ENCODE data around the gene BCAS3.

The BCAS3 gene

DNA sequence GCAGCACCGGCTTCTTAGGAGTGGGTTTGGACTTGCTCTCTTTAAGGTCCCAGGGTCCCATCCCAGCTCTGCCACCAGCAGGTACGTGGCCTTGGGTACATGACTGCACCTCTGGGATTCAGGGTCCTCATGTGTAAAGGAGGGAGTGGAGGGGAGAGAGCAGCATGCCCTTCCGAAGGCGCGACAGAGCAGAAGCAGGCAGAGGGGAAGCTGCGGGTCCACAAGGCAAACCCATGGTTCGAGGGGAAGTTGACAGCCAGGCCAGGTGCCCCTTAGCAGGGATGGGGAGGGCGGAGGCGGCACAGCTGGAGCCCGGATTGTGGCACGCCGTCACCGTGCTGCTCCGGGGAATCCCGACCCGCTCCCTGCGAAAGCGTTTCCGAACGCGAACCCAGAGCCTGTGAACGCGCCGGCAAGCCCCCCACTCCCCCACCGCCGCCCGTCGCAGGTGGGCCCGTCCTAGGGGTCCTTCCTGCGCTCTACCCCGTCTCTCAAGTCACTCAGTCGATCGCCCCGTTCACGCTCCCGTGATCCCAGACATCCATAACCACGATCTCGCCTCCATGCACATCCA lies 717.8 kb downstream of the BCAS3 start:
- DNase-seq, result no peak

- DNase-seq, result no peak
These were observed 718.4 kb downstream of the BCAS3 start for GRCh38 chr17:61395983-61396585.

DNA sequence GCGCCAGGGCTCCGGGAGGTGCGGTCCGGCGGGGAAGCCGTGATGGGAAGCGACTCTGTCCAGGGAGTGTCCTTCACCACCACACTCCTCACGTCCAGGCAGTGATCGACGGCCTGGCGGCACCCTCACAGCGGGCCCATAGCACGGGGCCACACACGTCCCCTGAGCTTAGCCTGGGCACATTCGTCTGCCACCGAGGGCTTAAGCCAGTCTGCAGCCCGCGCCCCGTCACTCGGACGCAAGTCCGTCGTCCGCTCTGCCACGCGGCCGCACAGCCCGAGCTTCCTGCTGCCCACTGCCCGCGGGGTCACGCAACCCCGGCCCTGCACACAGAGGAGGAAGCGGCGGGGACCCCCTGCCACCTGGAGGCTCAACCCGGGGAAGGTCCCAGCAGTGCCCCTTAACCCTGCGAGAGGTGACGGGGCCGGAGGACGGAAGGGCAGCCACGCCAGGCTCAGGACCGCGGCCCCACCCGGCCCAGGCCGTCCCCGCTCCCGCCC lies 719.0 kb downstream of the BCAS3 start:
- DNase-seq, result no peak

DNA sequence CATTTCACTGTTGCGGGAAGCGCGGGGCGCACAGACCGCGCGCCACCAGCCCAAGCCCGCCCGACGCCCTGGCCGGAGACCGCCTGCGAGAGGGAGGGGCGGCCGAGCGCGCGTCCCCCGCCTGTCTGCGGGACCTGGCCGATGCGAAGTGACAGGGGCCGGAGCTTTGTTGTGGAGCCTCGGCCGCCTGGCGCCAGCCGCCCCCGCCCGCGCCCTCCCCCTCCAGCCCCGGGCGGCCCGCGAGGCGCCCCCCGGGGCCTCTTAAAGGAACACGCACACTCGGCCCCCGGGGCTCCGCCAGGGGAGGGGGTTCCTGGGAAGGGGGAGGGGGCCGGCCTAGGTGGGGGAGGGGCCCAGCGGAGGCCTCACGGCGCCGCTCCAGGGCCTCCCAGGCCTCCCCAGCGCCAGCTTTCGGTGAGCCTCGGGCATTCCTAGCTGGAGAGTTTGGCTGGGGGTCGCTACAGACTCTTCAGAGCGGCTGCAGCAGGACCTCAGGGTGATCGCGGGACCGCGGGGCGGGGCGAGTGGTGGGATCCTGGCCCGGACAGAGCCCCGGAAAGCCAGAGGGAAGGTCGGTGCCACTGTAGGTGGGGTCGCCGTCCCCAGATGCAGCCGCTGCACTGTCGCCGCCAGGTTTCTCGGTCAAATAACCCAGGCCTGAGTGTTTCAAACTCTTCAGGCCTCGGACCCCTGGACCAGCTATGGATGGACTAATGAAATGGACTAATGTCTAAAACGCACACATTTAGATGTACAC lies 719.6 kb downstream of the BCAS3 start:
- no peak for DNase-seq

DNA sequence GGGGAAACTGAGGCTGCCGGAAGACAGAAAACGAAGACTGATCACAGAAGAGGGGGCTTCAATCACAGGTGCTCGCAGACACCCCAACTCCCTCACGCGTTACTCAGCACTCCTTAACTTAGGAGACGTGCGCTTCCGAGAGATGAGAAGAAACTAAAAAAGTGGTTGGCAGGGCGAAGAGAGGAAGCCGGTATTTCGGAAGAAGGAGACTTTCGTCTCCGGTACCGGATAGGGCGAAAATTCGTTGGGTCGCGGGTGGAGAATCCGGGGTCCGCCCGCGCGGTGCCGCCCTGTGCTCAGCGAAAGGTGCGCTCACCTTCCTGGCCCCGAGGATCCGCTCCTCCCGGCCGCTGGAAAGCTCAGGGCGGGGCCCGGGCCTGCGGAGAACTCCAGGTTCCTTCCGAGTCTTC lies 721.1 kb downstream of the BCAS3 start:
- no peak for DNase-seq

GRCh38 chr17:61399131-61400065 lies 721.7 kb downstream of the BCAS3 start, which contains the start of gene TBX2:
TSS of gene TBX2 (plus strand) at chr17:61399843. CDS start at chr17:61400177, 334 bp downstream.
- DNase-seq, result no peak

GRCh38 chr17:61400066-61400716 lies 722.5 kb downstream of the BCAS3 start:
- DNase-seq, result no peak

- DNase-seq, result no peak
These were observed 723.2 kb downstream of the BCAS3 start for GRCh38 chr17:61400717-61401388.

DNA sequence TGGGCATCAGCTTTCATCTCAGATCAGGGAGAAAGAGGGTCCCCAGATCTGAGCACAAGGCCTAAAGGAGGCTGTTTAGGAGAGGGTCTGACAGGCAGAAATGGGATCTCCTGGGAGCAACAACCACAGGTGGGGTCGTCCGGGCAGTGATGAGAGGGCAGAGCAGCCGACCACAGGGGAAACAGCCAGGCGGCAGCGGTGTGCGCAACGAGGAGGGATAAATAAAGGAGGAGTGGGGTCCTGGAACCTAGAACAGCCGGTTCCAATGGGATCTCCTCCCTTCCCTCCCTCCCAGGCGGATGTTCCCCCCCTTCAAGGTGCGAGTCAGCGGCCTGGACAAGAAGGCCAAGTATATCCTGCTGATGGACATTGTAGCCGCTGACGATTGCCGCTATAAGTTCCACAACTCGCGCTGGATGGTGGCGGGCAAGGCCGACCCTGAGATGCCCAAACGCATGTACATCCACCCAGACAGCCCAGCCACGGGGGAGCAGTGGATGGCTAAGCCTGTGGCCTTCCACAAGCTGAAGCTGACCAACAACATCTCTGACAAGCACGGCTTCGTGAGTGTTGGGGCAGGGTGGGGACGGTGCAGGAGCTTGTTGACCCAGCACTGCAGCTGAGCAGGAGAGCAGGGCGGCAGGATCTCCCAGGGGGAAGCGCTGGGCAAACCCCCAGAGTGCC lies 723.9 kb downstream of the BCAS3 start:
- no peak for DNase-seq

- DNase-seq, result no peak
These were observed 724.5 kb downstream of the BCAS3 start for GRCh38 chr17:61402073-61402541.

- no peak for DNase-seq
These were observed 725.5 kb downstream of the BCAS3 start for GRCh38 chr17:61402978-61403800.

DNA sequence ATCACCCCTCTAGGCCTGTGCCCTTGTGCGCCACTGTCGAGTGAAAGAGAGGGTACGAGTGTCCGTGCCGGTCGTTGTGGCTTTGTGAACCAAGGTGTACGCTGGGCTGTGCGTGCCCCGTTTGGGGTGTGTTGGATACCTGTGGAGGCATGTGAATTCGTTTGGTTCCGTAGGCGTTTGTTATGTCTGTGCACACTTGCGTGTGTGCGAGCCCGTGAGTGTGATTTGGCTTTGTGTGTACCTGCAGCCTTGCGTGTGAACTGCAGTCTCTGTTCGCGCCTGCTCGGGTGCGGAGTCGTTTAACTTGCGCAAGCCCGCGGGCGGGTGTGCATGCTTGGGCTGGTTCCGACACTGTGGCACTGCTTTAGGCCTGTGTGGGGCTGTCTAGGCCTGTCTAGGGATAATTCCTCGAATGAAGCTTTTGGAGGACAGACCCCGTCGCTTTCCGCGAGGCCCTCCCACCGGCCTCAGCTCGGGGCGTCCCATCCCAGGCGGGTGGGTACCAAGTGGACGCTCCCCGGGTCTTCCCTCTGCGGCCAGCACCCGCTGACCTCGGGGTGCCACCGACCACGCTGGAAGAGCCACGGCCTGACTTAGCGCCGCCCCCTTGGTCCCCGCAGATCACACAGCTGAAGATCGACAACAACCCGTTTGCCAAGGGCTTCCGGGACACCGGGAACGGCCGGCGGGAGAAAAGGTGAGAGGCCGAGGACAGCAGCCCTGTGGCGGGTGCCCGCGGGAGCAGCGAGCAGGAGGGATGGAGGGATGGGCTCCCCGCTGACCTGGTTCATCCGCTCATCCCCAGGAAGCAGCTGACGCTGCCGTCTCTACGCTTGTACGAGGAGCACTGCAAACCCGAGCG lies 726.4 kb downstream of the BCAS3 start:
- DNase-seq, result no peak

DNA sequence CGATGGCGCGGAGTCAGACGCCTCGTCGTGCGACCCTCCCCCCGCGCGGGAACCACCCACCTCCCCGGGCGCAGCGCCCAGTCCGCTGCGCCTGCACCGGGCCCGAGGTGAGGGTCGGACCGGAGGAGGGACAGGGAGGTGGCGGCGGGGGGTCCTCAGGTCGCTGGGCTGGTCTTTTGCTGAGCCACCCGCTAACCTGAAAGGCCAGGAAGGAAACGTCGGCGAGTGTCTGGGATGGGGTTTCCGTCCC lies 726.9 kb downstream of the BCAS3 start:
- DNase-seq, result no peak

DNA sequence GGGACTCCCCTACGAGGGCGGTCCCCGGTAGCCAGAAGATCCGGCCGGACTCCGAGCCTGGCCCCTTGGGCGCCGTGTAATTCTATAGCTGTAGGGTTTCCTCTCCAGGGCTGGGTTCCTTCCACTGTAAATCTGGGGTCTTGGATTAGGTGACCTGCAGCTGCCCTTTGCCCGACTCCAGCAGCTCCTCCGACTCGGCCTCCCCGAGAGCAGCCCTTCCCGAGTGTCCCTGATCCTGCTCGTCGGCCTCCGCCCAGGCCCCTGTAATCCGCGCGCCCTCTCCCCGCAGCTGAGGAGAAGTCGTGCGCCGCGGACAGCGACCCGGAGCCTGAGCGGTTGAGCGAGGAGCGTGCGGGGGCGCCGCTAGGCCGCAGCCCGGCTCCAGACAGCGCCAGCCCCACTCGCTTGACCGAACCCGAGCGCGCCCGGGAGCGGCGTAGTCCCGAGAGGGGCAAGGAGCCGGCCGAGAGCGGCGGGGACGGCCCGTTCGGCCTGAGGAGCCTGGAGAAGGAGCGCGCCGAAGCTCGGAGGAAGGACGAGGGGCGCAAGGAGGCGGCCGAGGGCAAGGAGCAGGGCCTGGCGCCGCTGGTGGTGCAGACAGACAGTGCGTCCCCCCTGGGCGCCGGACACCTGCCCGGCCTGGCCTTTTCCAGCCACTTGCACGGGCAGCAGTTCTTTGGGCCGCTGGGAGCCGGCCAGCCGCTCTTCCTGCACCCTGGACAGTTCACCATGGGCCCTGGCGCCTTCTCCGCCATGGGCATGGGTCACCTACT lies 727.4 kb downstream of the BCAS3 start:
- no peak for DNase-seq

DNA sequence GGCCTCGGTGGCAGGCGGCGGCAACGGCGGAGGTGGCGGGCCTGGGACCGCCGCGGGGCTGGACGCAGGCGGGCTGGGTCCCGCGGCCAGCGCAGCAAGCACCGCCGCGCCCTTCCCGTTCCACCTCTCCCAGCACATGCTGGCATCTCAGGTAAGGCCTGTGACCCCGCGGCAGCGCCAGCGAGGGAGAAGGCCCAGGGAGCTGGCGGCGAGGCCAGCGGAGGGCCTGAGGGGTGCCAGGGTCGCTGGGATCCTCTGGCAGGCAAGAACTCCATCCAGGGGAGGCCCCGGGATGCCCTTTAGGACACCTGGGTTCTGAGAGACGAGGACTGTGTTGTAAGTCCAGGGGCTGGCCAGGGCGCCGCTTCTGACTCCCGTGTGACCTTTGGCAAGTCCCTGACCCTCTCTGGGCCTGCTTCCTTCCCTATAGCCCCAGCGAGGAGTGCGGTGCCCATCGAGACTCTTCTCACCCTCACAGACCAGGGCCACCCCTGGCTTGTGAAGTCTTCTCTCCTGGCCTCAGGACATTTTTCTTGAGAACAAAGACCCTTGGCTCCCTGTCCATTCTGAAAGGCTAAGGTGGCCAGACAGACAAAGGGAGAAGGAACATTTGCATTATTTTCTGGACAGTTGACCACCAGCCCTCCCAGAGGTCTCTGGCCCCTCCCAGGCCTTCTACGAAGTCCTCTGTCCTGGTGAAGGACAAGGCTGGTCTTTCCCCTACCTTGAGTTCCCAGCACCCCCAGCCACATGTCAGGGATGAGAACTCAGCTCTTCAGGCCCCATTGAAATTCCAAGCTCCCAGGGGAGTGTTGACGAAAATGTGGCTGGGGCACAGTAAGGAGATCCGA lies 728.3 kb downstream of the BCAS3 start:
- DNase-seq, result no peak

GRCh38 chr17:61406537-61406845 lies 728.8 kb downstream of the BCAS3 start:
- no peak for DNase-seq

DNA sequence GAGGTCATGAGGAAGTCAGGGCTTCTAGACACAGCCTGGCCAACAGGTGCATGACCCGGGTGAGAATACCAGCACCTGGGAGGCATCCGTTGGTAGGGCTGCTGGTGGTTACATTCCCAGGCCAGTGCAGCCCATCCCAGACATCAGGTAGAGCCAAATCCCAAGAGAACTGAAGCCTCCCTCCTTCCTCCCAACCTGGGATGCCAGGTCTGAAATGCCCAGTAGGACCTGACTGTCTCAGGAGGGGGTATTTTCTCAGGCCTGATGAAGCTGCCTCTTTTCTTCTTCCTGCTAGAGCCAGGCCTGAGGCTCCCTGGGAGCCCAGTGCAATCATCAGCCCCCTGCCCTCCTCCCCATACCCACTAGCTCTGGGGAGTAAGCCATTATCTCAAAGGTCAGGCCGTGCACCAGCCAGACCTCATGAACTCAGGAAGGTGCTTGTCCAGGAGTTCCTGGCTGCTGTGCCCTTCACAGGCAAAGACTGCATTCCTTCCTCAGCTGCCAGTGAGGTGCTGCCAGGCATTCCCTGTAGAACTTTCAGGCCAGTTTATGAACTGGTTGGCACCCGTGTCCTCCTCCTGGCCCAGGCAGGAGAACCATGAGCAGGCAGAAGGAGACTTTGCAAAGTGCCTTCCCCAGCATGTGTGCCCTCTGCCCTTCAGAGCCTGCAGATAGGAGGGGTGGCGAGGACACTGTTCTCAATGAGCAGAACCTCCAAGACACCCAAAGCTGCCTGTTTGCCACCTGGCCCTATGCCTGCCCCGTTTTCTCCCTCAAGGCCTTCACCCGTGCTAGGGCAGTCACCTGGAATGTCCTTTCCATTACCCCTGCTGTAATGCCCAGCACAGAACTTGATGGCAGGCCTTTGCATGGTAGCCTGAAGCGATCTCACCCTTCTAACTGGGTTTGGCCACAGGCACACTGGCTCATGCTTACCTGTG lies 729.6 kb downstream of the BCAS3 start:
- no peak for DNase-seq

All from NCI-H1417 treated with DMSO at 0.1 percent for 48 hours (cell line).